GM18505 (cell line): Measurements from ENCODE around the gene NAPSA.

Source experiments
- ATAC-seq: cut with Tn5 transposase; IDR thresholded peaks from one replicate; pipeline ENCODE4 v1.9.1; 2021; ENCODE audit not compliant: unreplicated experiment
- POLR2A ChIP-seq: IDR thresholded peaks from 4 replicates; pipeline ENCODE4 v1.6.1; 2011; ENCODE audit warnings: borderline replicate concordance; ENCODE audit not compliant: insufficient read depth, insufficient read length; ENCODE audit errors: extremely low read depth

The NAPSA gene

DNA sequence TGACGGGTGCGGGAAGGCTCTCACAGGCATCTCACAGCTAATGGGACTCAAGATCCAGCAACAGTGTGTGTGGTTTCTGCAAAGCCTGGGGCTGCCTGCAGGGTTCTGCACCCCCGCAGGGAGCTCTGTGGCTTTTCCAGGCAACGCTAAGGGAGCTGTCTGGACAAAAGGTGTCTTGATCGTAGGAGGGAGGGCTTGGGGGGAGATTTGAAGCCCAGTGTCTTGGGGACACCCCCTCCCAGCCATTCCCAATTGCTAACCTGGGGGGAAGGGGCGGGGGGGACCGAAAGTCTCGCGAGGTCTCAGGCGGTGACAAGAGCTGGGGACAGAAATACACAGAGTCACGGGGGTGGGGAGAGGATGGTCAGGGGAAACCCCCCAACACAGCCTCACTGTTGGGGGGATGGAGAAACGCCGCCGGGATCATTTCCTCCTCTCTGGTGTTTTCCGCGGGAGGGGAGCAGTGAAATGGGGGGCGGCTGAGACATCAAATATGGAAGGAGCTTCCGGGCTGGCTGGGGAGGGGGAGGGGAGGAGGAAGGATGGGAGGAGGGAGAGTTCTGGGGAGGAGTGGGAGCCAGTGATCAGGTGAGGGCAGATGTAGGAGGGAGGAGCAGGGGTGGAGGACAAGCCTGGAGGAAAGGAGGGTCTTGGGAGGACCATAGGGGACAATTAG lies 49.5 kb downstream of the NAPSA start:
- ATAC-seq, result no peak
- TF ChIP-seq POLR2A, result no peak

DNA sequence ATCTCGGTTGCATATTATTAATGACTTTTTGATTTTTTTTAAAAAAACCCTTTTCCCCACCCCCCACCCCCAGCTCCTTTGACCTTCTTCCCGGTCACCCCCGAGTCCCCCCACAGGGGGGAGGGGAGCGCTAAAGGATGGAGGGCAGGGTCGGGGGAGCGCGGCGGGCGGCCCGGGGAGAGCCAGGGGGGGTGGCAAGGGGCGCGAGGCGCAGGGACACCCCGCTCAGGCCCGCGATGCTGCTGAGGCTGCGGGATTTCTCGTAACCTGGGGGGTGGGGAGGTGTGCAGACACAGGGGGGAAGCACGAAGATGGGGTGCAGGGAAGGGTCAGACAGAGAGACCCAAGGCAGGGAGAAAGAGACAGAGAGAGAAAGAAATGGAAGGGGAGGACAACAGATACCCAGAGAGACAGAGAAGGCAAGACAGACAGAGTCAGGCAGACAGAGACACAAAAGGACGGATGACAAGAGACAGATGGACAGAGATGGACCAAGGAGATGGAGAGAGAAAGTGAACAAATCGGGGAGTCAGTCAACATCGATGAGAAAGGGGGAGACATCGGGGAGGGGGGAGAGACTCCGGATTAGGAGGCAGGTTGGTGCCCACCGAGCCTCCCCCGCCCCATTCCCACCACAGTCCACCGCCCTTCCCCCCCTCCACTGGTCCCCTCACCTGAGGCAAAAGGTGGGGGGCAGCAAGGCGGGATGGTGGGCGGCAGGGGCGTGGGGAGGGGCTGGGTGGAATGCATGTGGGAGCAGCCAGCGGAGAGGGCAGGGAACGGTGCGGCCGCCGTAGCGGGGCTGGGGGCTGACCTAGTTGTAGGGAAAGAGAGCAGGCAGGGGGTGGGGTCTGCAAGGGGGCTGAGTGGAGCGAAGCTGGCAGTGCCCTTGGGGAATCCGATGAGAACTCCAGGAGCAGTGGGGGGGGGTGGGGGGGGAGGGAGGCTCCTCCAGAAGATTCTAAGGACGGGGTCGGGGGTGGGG lies 50.4 kb downstream of the NAPSA start:
- no peak for ATAC-seq
- no peak for TF ChIP-seq POLR2A

DNA sequence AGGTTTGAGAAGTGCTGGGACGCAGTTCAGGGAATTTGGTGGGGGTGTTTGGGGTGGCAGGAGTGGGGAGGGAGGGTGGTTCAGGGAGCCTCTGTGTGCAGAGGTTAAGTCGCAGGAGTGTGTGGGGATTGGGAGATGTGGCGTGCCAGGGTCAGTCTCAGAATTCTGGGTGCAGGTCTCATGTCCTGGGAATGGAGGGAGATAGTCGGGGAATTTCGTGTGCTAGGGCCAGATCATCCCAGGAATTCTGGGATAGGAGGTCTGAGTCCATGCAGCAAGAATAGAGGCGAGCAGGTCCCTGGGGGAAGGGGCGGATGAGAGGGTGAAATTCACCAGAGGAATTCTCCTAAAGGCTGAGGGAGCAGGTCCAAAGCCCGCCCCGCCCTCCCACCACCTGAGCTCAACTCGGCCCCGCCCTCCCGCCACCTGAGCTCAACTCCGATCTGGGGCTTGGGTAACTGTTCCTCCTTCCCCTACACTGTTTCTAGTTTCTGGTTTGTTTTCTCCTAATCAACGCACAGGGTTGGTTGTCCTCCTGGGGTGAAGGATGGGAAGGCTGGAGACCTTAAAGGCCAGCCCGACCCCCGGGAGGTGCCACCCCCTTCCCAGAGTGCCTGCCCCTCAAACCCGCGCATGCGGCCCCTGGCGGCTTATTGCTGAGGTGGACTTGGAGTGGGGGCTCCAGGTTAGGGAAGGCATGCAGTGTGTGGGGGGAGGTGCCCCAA lies 51.5 kb downstream of the NAPSA start:
- ATAC-seq, result no peak
- no peak for TF ChIP-seq POLR2A

DNA sequence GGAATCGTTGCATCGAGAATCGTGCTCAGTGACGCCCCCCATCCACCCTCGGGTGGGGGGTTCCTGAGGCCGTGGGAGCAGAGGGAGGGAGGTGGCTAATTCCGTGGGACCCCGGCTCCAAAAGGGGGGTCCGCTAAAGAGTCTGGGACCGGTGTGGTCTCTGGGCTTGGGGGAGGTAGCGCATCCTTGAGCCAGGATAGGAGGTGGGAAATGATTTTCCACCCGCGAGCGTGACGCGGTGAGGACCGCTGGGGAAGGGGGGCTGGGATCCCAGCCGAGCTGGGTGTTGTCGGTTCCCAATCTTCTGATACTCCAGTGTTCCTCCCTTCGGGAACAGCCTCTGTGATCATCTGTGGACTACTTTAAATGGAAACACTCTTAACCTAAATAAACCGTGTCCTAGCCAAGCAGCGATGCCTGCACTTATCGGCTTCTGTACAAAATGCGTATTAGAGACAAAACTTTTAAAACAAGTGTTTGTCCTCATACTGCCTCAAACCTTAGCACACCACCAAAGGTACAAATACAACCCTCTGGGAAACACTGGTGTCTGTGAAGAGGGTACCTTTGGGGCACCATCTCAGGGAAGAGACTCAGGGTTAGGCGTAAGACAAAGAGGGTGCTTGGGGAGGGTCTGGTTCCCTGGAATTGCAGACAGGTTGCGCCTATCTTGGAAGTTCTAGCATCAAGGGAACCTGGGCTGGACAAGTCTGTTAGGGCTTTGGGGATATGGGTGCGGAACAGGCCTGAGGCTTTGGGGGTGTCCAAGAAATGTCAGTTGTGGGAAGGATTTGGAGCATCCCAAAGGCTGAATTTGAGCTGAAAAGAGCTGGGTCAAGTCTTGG lies 52.2 kb downstream of the NAPSA start:
- no peak for ATAC-seq
- no peak for TF ChIP-seq POLR2A

DNA sequence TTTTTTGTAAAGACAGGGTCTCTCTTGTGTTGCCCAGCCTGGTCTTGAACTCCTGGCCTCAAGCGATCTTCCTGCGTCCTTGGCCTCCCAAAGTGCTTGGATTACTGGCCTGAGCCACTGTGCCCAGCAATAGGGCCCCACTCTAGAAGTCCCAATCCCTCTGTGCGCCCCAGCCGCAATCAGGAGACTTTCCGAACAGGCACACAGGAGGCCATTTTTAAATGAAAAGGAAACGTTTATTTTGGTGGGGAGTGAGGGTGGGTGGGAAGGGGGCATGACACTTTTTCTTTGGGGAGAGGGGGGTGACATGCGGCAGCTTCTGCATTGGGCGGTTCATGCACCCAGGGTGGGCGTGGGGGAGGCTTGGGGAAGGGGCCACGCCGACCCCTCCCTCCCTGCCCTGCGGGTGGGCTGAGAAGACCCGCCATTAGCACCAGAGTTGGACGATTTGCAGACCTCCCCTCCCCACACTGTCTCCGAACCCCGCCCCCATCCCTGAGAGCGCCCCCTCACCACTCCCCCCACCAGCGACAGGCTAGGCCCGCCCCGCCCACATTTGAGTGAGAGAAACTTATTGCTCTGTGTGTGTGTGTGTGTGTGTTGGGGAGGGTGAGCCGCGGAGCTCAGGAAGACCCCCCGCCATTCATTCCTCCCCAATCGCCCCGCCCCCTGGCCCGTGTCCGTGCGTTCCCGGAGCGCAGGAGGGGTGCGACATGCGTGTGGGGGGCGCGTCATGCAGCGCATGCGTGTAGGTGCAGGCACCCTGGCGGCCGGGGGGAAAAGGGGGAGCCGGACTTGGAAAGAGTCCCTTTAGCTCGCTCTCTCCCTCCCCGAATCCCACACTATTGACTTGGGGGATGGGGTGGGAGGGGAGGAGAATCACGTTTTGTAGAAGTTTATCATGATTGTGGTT lies 53.5 kb downstream of the NAPSA start:
- ATAC-seq, result no peak
- TF ChIP-seq POLR2A, result no peak

DNA sequence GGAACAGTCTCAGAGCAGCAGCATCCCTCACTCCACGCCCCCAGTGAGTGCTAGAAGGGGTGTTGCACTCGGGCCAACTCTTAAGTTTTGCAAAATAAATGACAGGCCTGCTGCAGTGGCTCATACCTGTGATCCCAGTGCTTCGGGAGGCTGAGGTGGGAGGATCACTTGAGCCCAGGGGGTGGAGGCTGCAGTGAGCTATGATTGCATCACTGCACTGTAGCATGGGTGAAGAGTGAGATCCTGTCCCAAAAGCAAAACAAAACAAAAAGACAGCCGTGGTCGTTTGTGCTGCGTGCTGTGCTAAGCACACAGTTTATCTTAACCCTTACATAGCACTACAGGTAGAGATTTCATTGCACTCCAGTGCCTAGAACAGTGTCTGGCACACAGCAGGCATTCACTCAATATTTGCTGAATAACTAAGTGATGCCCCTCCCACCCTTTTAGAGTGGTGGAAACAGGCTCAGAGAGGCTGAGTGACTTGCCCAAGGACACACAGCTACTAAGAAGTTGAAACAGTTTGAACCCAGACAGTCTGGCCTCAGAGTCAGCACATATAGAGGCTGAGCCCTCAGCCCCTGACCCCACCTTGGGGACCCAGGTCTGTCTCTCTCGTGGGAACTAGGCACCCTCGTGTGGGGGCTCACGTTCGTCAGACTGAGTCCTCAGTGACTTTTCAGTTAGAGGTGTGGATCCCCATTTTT lies 54.5 kb downstream of the NAPSA start:
- TF ChIP-seq POLR2A, result no peak
- no peak for ATAC-seq

DNA sequence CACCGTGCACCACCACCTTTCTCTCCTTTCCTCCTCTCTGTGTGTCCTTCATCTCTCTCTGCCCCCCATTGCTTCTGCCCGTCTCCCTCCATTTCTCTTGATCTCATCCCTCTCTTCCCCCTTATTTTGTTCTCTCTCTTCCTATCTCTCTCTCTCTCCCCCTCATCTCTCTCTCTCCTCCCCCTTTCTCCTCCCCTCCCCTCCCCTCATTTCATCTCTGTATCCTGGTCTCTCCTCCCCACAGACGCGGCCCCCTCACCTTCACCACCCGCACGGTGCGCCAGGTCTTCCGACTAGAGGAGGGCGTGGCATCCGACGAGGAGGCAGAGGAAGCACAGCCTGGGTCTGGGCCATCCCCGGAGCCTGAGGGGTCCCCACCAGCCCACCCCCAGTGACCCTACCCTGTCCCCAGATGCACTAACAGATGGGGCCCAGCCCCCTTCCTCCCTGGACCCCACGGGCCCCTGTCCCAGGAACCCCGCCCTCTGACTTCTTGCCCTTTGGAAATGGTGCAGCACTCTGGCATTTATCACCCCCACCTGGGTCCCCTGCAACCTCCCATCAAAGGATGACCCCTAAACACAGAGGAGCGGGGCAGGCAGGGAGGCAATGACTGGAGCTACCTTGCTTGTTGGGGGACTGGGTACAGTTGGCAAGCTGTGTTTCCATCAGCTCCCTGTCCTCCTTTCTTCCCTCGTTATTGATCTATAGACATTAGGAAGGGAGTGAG lies 55.9 kb downstream of the NAPSA start:
- no peak for ATAC-seq
- TF ChIP-seq POLR2A, result no peak

DNA sequence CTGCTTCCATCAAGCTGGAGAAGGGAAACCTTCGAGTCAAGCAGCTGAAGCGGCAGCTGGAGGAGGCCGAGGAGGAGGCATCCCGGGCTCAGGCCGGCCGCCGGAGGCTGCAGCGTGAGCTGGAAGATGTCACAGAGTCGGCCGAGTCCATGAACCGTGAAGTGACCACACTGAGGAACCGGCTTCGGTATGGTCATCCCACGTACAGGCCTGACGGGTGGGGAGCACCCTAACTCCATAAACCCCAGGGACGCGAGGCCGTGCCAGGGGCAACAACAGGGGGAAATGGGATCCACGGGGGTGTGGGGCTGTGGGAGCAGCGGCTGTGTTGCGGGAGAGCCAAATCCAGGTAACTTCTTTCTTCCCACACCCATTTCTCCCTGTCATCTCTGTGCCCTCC lies 56.4 kb downstream of the NAPSA start:
- no peak for TF ChIP-seq POLR2A
- ATAC-seq, result no peak
